Liver (tissue), 3 donors: ENCODE results near the gene MEGF11.

Source experiments
- EGR1 ChIP-seq, 2 donors: IDR thresholded peaks; 2 replicates each; pipeline ENCODE4 v1.6.1; 2016 to 2018; ENCODE audit warnings: antibody characterized with exemption in 2 of 2, low read depth in 2 of 2
- GABPA ChIP-seq, 2 donors: IDR thresholded peaks in 1 of 2; conservative IDR thresholded peaks in 1 of 2; 2 replicates each; pipeline ENCODE4 v1.6.1; 2016; ENCODE audit warnings: antibody characterized with exemption in 2 of 2, mild to moderate bottlenecking in 1 of 2, moderate library complexity in 1 of 2
- JUND ChIP-seq, 2 donors: IDR thresholded peaks; 2 replicates each; pipeline ENCODE4 v1.6.1; 2016; ENCODE audit warnings: antibody characterized with exemption in 2 of 2
- RXRA ChIP-seq, 2 donors: IDR thresholded peaks; 2 replicates each; pipeline ENCODE4 v1.6.1; 2017 to 2018; ENCODE audit warnings: antibody characterized with exemption in 2 of 2, mild to moderate bottlenecking in 1 of 2
- TF ChIP-seq, protein P1 (sequence below): fragments of 150-350 bp; IDR thresholded peaks from 2 replicates; pipeline ENCODE4 v1.5.1; 2017; ENCODE audit warnings: improper control_type of control experiment, low read depth, low read length; ENCODE audit not compliant: missing input control
- TF ChIP-seq, protein P2 (sequence below): IDR thresholded peaks from 2 replicates; pipeline ENCODE4 v1.6.1; 2016; ENCODE audit warnings: antibody characterized with exemption, mild to moderate bottlenecking
- TF ChIP-seq, protein P3 (sequence below): IDR thresholded peaks from 2 replicates; pipeline ENCODE4 v1.6.1; 2016; ENCODE audit warnings: antibody characterized with exemption
- TF ChIP-seq, protein P4 (sequence below): IDR thresholded peaks from 2 replicates; pipeline ENCODE4 v1.6.1; 2016; ENCODE audit warnings: antibody characterized with exemption
- TF ChIP-seq, protein P5 (sequence below): IDR thresholded peaks from 2 replicates; pipeline ENCODE4 v1.6.1; 2016; ENCODE audit warnings: antibody characterized with exemption
- donor health status: healthy.
- donor health status: healthy.

DNA sequence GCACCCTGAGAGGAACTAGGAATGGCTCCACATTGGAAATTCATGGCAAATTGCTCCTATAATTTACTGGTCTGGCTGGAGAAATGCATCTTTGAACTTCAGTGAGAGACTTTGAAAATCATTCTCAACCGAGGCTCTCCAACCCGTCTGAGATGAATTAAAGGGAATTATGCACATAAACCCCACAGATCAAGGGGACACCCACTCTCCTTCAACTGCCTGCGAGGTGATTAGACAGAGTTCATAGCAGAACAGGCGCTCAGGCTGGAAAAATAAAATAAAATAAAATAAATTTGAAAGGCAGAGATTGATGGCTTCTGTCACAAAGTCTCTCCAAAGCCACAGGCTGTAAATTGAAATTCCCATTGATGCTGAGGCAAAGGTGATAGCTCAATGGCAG is 37.7 kb downstream of the MEGF11 start:
- TF ChIP-seq, protein P1, sequence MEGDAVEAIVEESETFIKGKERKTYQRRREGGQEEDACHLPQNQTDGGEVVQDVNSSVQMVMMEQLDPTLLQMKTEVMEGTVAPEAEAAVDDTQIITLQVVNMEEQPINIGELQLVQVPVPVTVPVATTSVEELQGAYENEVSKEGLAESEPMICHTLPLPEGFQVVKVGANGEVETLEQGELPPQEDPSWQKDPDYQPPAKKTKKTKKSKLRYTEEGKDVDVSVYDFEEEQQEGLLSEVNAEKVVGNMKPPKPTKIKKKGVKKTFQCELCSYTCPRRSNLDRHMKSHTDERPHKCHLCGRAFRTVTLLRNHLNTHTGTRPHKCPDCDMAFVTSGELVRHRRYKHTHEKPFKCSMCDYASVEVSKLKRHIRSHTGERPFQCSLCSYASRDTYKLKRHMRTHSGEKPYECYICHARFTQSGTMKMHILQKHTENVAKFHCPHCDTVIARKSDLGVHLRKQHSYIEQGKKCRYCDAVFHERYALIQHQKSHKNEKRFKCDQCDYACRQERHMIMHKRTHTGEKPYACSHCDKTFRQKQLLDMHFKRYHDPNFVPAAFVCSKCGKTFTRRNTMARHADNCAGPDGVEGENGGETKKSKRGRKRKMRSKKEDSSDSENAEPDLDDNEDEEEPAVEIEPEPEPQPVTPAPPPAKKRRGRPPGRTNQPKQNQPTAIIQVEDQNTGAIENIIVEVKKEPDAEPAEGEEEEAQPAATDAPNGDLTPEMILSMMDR, result no peak
- TF ChIP-seq RXRA (IDR thresholded peaks at IDR 0.05), result no peak
- TF ChIP-seq GABPA (IDR thresholded peaks at IDR 0.05 in 1 of 2, conservative IDR thresholded peaks at IDR 0.05 in 1 of 2), result no peak
- TF ChIP-seq, protein P2, sequence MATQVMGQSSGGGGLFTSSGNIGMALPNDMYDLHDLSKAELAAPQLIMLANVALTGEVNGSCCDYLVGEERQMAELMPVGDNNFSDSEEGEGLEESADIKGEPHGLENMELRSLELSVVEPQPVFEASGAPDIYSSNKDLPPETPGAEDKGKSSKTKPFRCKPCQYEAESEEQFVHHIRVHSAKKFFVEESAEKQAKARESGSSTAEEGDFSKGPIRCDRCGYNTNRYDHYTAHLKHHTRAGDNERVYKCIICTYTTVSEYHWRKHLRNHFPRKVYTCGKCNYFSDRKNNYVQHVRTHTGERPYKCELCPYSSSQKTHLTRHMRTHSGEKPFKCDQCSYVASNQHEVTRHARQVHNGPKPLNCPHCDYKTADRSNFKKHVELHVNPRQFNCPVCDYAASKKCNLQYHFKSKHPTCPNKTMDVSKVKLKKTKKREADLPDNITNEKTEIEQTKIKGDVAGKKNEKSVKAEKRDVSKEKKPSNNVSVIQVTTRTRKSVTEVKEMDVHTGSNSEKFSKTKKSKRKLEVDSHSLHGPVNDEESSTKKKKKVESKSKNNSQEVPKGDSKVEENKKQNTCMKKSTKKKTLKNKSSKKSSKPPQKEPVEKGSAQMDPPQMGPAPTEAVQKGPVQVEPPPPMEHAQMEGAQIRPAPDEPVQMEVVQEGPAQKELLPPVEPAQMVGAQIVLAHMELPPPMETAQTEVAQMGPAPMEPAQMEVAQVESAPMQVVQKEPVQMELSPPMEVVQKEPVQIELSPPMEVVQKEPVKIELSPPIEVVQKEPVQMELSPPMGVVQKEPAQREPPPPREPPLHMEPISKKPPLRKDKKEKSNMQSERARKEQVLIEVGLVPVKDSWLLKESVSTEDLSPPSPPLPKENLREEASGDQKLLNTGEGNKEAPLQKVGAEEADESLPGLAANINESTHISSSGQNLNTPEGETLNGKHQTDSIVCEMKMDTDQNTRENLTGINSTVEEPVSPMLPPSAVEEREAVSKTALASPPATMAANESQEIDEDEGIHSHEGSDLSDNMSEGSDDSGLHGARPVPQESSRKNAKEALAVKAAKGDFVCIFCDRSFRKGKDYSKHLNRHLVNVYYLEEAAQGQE, result no peak
- TF ChIP-seq, protein P3, sequence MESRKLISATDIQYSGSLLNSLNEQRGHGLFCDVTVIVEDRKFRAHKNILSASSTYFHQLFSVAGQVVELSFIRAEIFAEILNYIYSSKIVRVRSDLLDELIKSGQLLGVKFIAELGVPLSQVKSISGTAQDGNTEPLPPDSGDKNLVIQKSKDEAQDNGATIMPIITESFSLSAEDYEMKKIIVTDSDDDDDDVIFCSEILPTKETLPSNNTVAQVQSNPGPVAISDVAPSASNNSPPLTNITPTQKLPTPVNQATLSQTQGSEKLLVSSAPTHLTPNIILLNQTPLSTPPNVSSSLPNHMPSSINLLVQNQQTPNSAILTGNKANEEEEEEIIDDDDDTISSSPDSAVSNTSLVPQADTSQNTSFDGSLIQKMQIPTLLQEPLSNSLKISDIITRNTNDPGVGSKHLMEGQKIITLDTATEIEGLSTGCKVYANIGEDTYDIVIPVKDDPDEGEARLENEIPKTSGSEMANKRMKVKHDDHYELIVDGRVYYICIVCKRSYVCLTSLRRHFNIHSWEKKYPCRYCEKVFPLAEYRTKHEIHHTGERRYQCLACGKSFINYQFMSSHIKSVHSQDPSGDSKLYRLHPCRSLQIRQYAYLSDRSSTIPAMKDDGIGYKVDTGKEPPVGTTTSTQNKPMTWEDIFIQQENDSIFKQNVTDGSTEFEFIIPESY, result no peak
- TF ChIP-seq, protein P4, sequence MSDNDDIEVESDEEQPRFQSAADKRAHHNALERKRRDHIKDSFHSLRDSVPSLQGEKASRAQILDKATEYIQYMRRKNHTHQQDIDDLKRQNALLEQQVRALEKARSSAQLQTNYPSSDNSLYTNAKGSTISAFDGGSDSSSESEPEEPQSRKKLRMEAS, result no peak
- TF ChIP-seq, protein P5, sequence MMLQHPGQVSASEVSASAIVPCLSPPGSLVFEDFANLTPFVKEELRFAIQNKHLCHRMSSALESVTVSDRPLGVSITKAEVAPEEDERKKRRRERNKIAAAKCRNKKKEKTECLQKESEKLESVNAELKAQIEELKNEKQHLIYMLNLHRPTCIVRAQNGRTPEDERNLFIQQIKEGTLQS, result no peak
- no peak for TF ChIP-seq EGR1 (IDR thresholded peaks at IDR 0.05; ENCODE audit: low read depth in 2 of 2)
- no peak for TF ChIP-seq JUND (IDR thresholded peaks at IDR 0.05)
